NOMO-1 (cell line): Measurements from ENCODE around the gene BTBD8.
"Not testable (repeated sequence)": the region's sequence is repeated elsewhere in the genome, so short reads cannot be mapped to it uniquely, and the experiment has no call there.

Experiments used
- DNase-seq, 2 experiments: peaks; one replicate each; lab custom pipeline; 2025; ENCODE audit not compliant: unreplicated experiment in 2 of 2; lab: John Stamatoyannopoulos, UW

The BTBD8 gene

GRCh38 chr1:92080128-92080985 lies at the start of gene BTBD8:
Gene BTBD8, plus strand, starts transcription at chr1:92080345. Its CDS starts 227 bp downstream, at chr1:92080572.
- peak; percentile 79 to 87 for DNase-seq

- peak in 1 of 2 experiments; percentile 28 for DNase-seq
Measured at GRCh38 chr1:92030656-92031107, 49.5 kb upstream of the BTBD8 start.

GRCh38 chr1:92031281-92032110 lies 48.6 kb upstream of the BTBD8 start:
- DNase-seq, result no peak

- DNase-seq, result no peak
Measured at GRCh38 chr1:92037400-92037799, 42.7 kb upstream of the BTBD8 start.

- no peak for DNase-seq
Measured at GRCh38 chr1:92038695-92039346, 41.3 kb upstream of the BTBD8 start.

- no peak for DNase-seq
Measured at GRCh38 chr1:92040971-92041370, 39.2 kb upstream of the BTBD8 start.

- no peak for DNase-seq
Measured at GRCh38 chr1:92043621-92044020, 36.5 kb upstream of the BTBD8 start.

- no peak for DNase-seq
Measured at GRCh38 chr1:92045766-92046495, 34.2 kb upstream of the BTBD8 start.

- no peak for DNase-seq
Measured at GRCh38 chr1:92051948-92052347, 28.2 kb upstream of the BTBD8 start.

- DNase-seq, result no peak
Measured at GRCh38 chr1:92065042-92065441, 15.1 kb upstream of the BTBD8 start.

- DNase-seq, result no peak
Measured at GRCh38 chr1:92066321-92066720, 13.8 kb upstream of the BTBD8 start.

- no peak for DNase-seq
Measured at GRCh38 chr1:92070892-92071291, 9.3 kb upstream of the BTBD8 start.

GRCh38 chr1:92074446-92074845 lies 5.7 kb upstream of the BTBD8 start:
- DNase-seq, result not testable (repeated sequence)

- no peak for DNase-seq
Measured at GRCh38 chr1:92075311-92075710, 4.8 kb upstream of the BTBD8 start, which contains the start of gene SETSIP. Gene SETSIP, minus strand, starts transcription at chr1:92075411. Its CDS starts 0 bp downstream, at chr1:92075411.

- DNase-seq, result no peak
Measured at GRCh38 chr1:92076363-92076762, 3.8 kb upstream of the BTBD8 start.

GRCh38 chr1:92078077-92078476 lies 2.1 kb upstream of the BTBD8 start:
- not testable (repeated sequence) for DNase-seq

- DNase-seq, result no peak
Measured at GRCh38 chr1:92079441-92079840, 704 bp upstream of the BTBD8 start.

GRCh38 chr1:92081031-92081430 lies 886 bp downstream of the BTBD8 start:
- DNase-seq, result no peak

GRCh38 chr1:92084651-92085050 lies 4.5 kb downstream of the BTBD8 start:
- no peak for DNase-seq

- no peak for DNase-seq
Measured at GRCh38 chr1:92085727-92086126, 5.6 kb downstream of the BTBD8 start.
